OCI-LY1 (cell line): ENCODE measurements around the gene NUMB.

Experiments
- H2AFZ ChIP-seq: fragments of 200-600 bp; sonication (generic), shearing (Covaris generic); 2 replicates; pipeline ENCODE4 v1.6.0; 2014; ENCODE audit warnings: antibody characterized with exemption, mild to moderate bottlenecking, low read length
- H3F3A ChIP-seq: fragments of 200-600 bp; sonication (generic), shearing (Covaris generic); 2 replicates; pipeline ENCODE4 v1.6.0; 2014; ENCODE audit warnings: mild to moderate bottlenecking, antibody characterized with exemption, low read length, moderate library complexity; ENCODE audit not compliant: insufficient read depth
- H3K27ac ChIP-seq: fragments of 200-600 bp; sonication (generic); 2 replicates; pipeline ENCODE4 v1.5.1; 2014; ENCODE audit warnings: low read length, mixed run types, mild to moderate bottlenecking, low read depth; ENCODE audit not compliant: poor library complexity, severe bottlenecking
- H3K27me3 ChIP-seq: fragments of 200-600 bp; sonication (generic); 2 replicates; pipeline ENCODE4 v1.6.0; 2014; ENCODE audit warnings: antibody characterized with exemption, mild to moderate bottlenecking, low read length, moderate library complexity; ENCODE audit not compliant: insufficient read depth
- H3K36me3 ChIP-seq: fragments of 200-600 bp; sonication (generic); 2 replicates; pipeline ENCODE4 v1.6.1; 2014; ENCODE audit warnings: mild to moderate bottlenecking, antibody characterized with exemption, low read length, moderate library complexity, mixed read lengths; ENCODE audit not compliant: insufficient read depth
- H3K4me1 ChIP-seq: fragments of 200-600 bp; sonication (generic); 2 replicates; pipeline ENCODE4 v1.5.1; 2014; ENCODE audit warnings: mild to moderate bottlenecking, low read length, moderate library complexity; ENCODE audit not compliant: insufficient read depth, severe bottlenecking
- H3K4me2 ChIP-seq: fragments of 200-600 bp; sonication (generic), shearing (Covaris generic); 2 replicates; pipeline ENCODE4 v1.6.1; 2014; ENCODE audit warnings: low read length
- H3K4me3 ChIP-seq: fragments of 200-600 bp; sonication (generic); 2 replicates; pipeline ENCODE4 v1.5.1; 2014; ENCODE audit warnings: low read length, low read depth, mild to moderate bottlenecking, mixed read lengths; ENCODE audit not compliant: poor library complexity, severe bottlenecking
- H3K79me2 ChIP-seq: fragments of 200-600 bp; shearing (Covaris generic); 2 replicates; pipeline ENCODE4 v1.6.1; 2016; ENCODE audit warnings: mixed run types, low read length, mixed read lengths; ENCODE audit not compliant: insufficient read depth
- H3K9ac ChIP-seq: fragments of 200-600 bp; sonication (generic), shearing (Covaris generic); 2 replicates; pipeline ENCODE4 v1.6.1; 2014; ENCODE audit warnings: mild to moderate bottlenecking, low read length, mixed read lengths
- H3K9me2 ChIP-seq: fragments of 200-600 bp; sonication (generic), shearing (Covaris generic); 2 replicates; pipeline ENCODE4 v1.6.1; 2014; ENCODE audit warnings: low read depth, mild to moderate bottlenecking, low read length, mixed read lengths
- H3K9me3 ChIP-seq: fragments of 200-600 bp; shearing (Covaris generic); 2 replicates; pipeline ENCODE4 v1.6.1; 2014; ENCODE audit warnings: low read length, mixed read lengths
- H4K20me1 ChIP-seq: fragments of 200-600 bp; sonication (generic), shearing (Covaris generic); 2 replicates; pipeline ENCODE4 v1.6.0; 2016; ENCODE audit warnings: mild to moderate bottlenecking, low read length; ENCODE audit not compliant: insufficient read depth
- EZH2 ChIP-seq: fragments of 200-600 bp; sonication (generic), shearing (Covaris generic); IDR thresholded peaks from 2 replicates; pipeline ENCODE4 v1.8.0; 2017; ENCODE audit warnings: borderline replicate concordance, mixed run types, mild to moderate bottlenecking, antibody characterized with exemption, low read length, moderate library complexity, mixed read lengths
- TF ChIP-seq, protein P1 (sequence below): fragments of 200-600 bp; sonication (generic), shearing (Covaris generic); IDR thresholded peaks from 2 replicates; pipeline ENCODE4 v1.5.1; 2017; ENCODE audit warnings: mild to moderate bottlenecking, antibody characterized with exemption, low read length, moderate library complexity, mixed read lengths

The NUMB gene

DNA sequence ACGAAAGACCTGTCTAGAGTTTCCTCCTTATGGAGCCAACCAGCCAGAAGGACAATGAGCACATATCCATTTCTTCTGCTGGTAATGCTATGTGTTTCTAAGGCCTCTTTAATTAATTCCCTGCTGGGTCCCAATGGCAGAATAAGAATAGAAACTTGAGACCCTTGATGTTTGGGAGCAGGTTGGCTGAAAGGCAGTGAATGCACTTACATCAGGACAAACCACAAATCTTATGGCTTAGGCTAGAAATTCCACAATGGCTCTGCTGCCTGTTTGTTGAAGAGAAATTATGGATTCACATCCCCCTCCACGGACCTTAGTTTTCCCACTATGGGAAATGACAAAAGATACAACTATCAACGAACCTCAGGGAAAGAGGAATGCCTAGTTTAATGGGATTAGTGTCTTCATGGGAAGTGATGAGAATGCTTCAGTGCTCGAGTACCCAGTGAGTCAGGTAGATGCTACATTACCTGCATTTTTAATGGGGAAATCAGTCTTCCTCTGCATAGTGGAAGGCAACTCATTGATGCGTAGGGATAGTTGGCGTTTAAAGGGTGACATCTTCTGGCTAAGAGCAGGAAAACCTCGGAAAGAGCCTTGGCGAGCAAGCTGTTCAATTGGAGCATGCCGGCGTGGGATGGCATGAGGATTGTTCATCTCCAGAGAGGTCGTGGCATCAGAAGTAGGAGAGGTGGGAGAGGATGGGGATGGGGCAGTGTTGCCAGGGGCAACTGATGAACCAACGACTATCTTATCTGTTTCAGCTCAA lies 174.6 kb downstream of the NUMB start:
- no peaks in the 10 kb centered on the region for H3F3A ChIP-seq
- H3K36me3 ChIP-seq, result peaks cover 18% of the 10 kb centered on the region; the same call in 1 of the 2 replicates
- no peak overlapping the region for H3K4me3 ChIP-seq

DNA sequence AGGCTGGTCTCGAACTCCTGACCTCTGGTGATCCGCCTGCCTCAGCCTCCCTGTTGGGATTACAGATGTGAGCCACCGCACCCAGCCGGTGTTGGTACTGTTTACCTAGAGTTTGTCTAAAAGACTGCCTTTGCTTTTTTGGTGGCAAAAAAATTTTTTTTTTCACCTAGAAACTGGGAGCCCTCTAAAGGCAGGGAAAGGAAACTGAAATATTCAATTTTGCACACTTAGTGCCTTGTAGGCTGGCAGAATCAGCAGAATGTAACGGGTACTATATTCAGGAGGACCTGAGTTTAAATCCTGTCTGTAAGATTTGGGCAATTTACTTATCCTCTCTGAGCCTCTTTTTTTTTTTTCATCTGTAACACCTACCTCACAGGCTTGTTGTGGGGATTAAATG lies 177.4 kb downstream of the NUMB start:
- no peak overlapping the region for H3K9ac ChIP-seq
- no peak overlapping the region for H3K4me2 ChIP-seq
- H2AFZ ChIP-seq, result no peak overlapping the region
- no peaks in the 10 kb centered on the region for H3K27me3 ChIP-seq
- peaks cover 18% of the 10 kb centered on the region; the same call in 1 of the 2 replicates for H3K36me3 ChIP-seq
- H3K79me2 ChIP-seq, result no peaks in the 10 kb centered on the region
- peaks cover 3% of the 10 kb centered on the region for H3K4me1 ChIP-seq
- no peaks in the 10 kb centered on the region for H3K9me2 ChIP-seq
- H4K20me1 ChIP-seq, result no peaks in the 10 kb centered on the region
- no peak for TF ChIP-seq EZH2
- TF ChIP-seq, protein P1, sequence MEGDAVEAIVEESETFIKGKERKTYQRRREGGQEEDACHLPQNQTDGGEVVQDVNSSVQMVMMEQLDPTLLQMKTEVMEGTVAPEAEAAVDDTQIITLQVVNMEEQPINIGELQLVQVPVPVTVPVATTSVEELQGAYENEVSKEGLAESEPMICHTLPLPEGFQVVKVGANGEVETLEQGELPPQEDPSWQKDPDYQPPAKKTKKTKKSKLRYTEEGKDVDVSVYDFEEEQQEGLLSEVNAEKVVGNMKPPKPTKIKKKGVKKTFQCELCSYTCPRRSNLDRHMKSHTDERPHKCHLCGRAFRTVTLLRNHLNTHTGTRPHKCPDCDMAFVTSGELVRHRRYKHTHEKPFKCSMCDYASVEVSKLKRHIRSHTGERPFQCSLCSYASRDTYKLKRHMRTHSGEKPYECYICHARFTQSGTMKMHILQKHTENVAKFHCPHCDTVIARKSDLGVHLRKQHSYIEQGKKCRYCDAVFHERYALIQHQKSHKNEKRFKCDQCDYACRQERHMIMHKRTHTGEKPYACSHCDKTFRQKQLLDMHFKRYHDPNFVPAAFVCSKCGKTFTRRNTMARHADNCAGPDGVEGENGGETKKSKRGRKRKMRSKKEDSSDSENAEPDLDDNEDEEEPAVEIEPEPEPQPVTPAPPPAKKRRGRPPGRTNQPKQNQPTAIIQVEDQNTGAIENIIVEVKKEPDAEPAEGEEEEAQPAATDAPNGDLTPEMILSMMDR, result peak; percentile 15; the same call in 1 of the 2 replicates
- H3K4me3 ChIP-seq, result no peak overlapping the region
- no peaks in the 10 kb centered on the region for H3F3A ChIP-seq
- H3K27ac ChIP-seq, result no peak overlapping the region
- H3K9me3 ChIP-seq, result no peaks in the 10 kb centered on the region

More for the DNA sequence above, 174.6 kb downstream of the NUMB start:
- no peaks in the 10 kb centered on the region for H3K9me3 ChIP-seq
- H3K79me2 ChIP-seq, result no peaks in the 10 kb centered on the region
- H4K20me1 ChIP-seq, result no peaks in the 10 kb centered on the region
- H3K27me3 ChIP-seq, result no peaks in the 10 kb centered on the region
- no peaks in the 10 kb centered on the region for H3K9me2 ChIP-seq
- no peak overlapping the region for H2AFZ ChIP-seq
- TF ChIP-seq EZH2, result no peak
- TF ChIP-seq, protein P1, result peak; percentile 15; the same call in 1 of the 2 replicates
- no peak overlapping the region for H3K27ac ChIP-seq
- no peak overlapping the region for H3K9ac ChIP-seq
- no peak overlapping the region for H3K4me2 ChIP-seq
- H3K4me1 ChIP-seq, result no peaks in the 10 kb centered on the region

DNA sequence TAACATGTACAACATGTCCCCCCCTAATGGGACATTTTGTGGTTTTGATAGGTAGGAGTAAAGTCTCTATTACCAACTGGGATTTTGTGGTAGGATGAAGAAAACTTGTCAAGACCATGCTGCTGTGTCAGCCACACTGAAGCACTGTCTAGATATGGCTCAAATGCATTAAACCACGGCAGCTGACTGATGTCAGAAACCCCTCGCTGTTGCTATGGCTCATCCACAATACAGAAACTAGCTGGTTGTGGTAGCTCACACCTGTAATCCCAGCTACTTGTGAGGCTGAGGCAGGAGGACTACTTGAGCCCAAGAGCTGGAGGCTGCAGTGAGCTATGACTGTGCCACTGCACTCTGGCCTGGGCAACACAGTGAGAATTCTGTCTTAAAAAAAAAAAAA lies 181.0 kb downstream of the NUMB start:
- Histone ChIP-seq H3K4me2 (no peak overlapping the region), H3K79me2 (no peaks in the 10 kb centered on the region), H3K4me1 (peaks cover 31% of the 10 kb centered on the region), H3F3A (no peaks in the 10 kb centered on the region), H4K20me1 (no peaks in the 10 kb centered on the region), H3K36me3 (peaks cover 12% of the 10 kb centered on the region; the same call in 1 of the 2 replicates), H3K9me2 (no peaks in the 10 kb centered on the region), H3K4me3 (no peak overlapping the region), H3K9ac (no peak overlapping the region), H2AFZ (no peak overlapping the region), H3K27ac (no peak overlapping the region), H3K9me3 (no peaks in the 10 kb centered on the region), H3K27me3 (no peaks in the 10 kb centered on the region)
- no peak for TF ChIP-seq EZH2
- TF ChIP-seq, protein P1, result no peak
